MM.1S (cell line): ENCODE measurements around the gene CACNA1C.

ENCODE experiments used
- DNase-seq: peaks from one replicate; pipeline ENCODE4 v3.0.0-alpha.2; 2015
- H2AFZ ChIP-seq: fragments of 300-600 bp; sonication (generic); 2 replicates; pipeline ENCODE4 v1.6.0; 2016; ENCODE audit warnings: antibody characterized with exemption, low read length
- H3F3A ChIP-seq: fragments of 300-600 bp; sonication (generic); 2 replicates; pipeline ENCODE4 v1.6.1; 2016; ENCODE audit warnings: mild to moderate bottlenecking, antibody characterized with exemption, low read length, moderate library complexity, mixed read lengths; ENCODE audit not compliant: insufficient read depth
- H3K27ac ChIP-seq: fragments of 300-600 bp; sonication (generic); 2 replicates; pipeline ENCODE4 v1.5.1; 2016; ENCODE audit warnings: mild to moderate bottlenecking, low read length
- H3K27me3 ChIP-seq: fragments of 300-600 bp; sonication (generic); replicated peaks from 2 replicates; pipeline ENCODE4 v1.6.0; 2016; ENCODE audit warnings: low read length; ENCODE audit not compliant: insufficient read depth
- H3K36me3 ChIP-seq: fragments of 300-600 bp; sonication (generic); replicated peaks from 2 replicates; pipeline ENCODE4 v1.6.1; 2016; ENCODE audit warnings: mild to moderate bottlenecking, low read length, mixed read lengths; ENCODE audit not compliant: insufficient read depth
- H3K4me1 ChIP-seq: fragments of 300-600 bp; sonication (generic); 2 replicates; pipeline ENCODE4 v1.6.1; 2016; ENCODE audit warnings: low read length, mixed read lengths
- H3K4me2 ChIP-seq: fragments of 300-600 bp; sonication (generic); 2 replicates; pipeline ENCODE4 v1.6.0; 2016; ENCODE audit warnings: low read depth, low read length
- H3K4me3 ChIP-seq: fragments of 300-600 bp; sonication (generic); 2 replicates; pipeline ENCODE4 v1.5.1; 2016; ENCODE audit warnings: low read length, mixed read lengths
- H3K79me2 ChIP-seq: fragments of 300-600 bp; sonication (generic); 2 replicates; pipeline ENCODE4 v1.6.1; 2016; ENCODE audit warnings: mixed run types, low read length, mixed read lengths
- H3K9ac ChIP-seq: fragments of 300-600 bp; sonication (generic); 2 replicates; pipeline ENCODE4 v1.6.1; 2016; ENCODE audit warnings: low read length, mixed read lengths
- H3K9me2 ChIP-seq: fragments of 300-600 bp; sonication (generic); replicated peaks from 2 replicates; pipeline ENCODE4 v1.6.1; 2016; ENCODE audit warnings: mild to moderate bottlenecking, low read length, mixed read lengths; ENCODE audit not compliant: insufficient read depth
- H3K9me3 ChIP-seq: fragments of 300-600 bp; sonication (generic); replicated peaks from 2 replicates; pipeline ENCODE4 v1.6.1; 2016; ENCODE audit warnings: mild to moderate bottlenecking, low read length, mixed read lengths; ENCODE audit not compliant: insufficient read depth
- H4K20me1 ChIP-seq: fragments of 300-600 bp; sonication (generic); 2 replicates; pipeline ENCODE4 v1.6.1; 2016; ENCODE audit warnings: mild to moderate bottlenecking, low read length, moderate library complexity, mixed read lengths; ENCODE audit not compliant: insufficient read depth
- CTCF ChIP-seq: fragments of 300-600 bp; sonication (generic); IDR thresholded peaks from 2 replicates; pipeline ENCODE4 v1.5.1; 2016; ENCODE audit warnings: antibody characterized with exemption, low read length, mixed read lengths
- EZH2 ChIP-seq: fragments of 300-600 bp; sonication (generic); optimal IDR thresholded peaks from 2 replicates; pipeline ENCODE3; 2017; ENCODE audit warnings: low read depth, mild to moderate bottlenecking, antibody characterized with exemption, low read length, mixed read lengths
- EZH2phosphoT487 ChIP-seq: fragments of 300-600 bp; sonication (generic); IDR thresholded peaks from 2 replicates; pipeline ENCODE4 v1.6.1; 2018; ENCODE audit warnings: antibody characterized with exemption, low read length

CACNA1C gene

GRCh38 chr12:2341871-2342270, 289.1 kb downstream of the CACNA1C start:
- no peaks in the 10 kb centered on the region for H3K79me2 ChIP-seq
- H3K9me3 ChIP-seq = no peaks in the 10 kb centered on the region
- H3K9ac ChIP-seq = no peak overlapping the region
- H3K4me2 ChIP-seq = no peak overlapping the region
- no peak overlapping the region for H3K4me3 ChIP-seq
- peaks cover 12% of the 10 kb centered on the region for H3F3A ChIP-seq
- H3K9me2 ChIP-seq = no peaks in the 10 kb centered on the region
- no peaks in the 10 kb centered on the region for H3K36me3 ChIP-seq
- H3K27ac ChIP-seq = no peak overlapping the region
- no peak overlapping the region for H2AFZ ChIP-seq
- peaks cover 16% of the 10 kb centered on the region for H3K4me1 ChIP-seq
- H4K20me1 ChIP-seq = no peaks in the 10 kb centered on the region
- no peaks in the 10 kb centered on the region for H3K27me3 ChIP-seq
- TF ChIP-seq EZH2phosphoT487 (no peak), EZH2 (no peak), CTCF (no peak)
- no peak for DNase-seq

- Histone ChIP-seq H3K4me3 (no peak overlapping the region), H4K20me1 (no peaks in the 10 kb centered on the region), H3K9me2 (no peaks in the 10 kb centered on the region), H2AFZ (no peak overlapping the region), H3K79me2 (no peaks in the 10 kb centered on the region), H3K4me2 (no peak overlapping the region), H3K27me3 (no peaks in the 10 kb centered on the region), H3K36me3 (no peaks in the 10 kb centered on the region), H3K4me1 (no peaks in the 10 kb centered on the region), H3K27ac (no peak overlapping the region), H3K9me3 (no peaks in the 10 kb centered on the region), H3K9ac (no peak overlapping the region), H3F3A (no peaks in the 10 kb centered on the region)
- TF ChIP-seq EZH2 (no peak), EZH2phosphoT487 (no peak), CTCF (no peak)
- DNase-seq = no peak
Observed at GRCh38 chr12:2343681-2344080, 290.9 kb downstream of the CACNA1C start.

- H3K27ac ChIP-seq = no peak overlapping the region
- DNase-seq = no peak
- H3F3A ChIP-seq = no peaks in the 10 kb centered on the region
- H3K36me3 ChIP-seq = no peaks in the 10 kb centered on the region
- no peak overlapping the region for H3K9ac ChIP-seq
- no peak overlapping the region for H3K4me3 ChIP-seq
- no peaks in the 10 kb centered on the region for H4K20me1 ChIP-seq
- no peak overlapping the region for H3K4me2 ChIP-seq
- no peaks in the 10 kb centered on the region for H3K79me2 ChIP-seq
- H2AFZ ChIP-seq = no peak overlapping the region
- no peaks in the 10 kb centered on the region for H3K27me3 ChIP-seq
- no peaks in the 10 kb centered on the region for H3K9me2 ChIP-seq
- H3K9me3 ChIP-seq = no peaks in the 10 kb centered on the region
- H3K4me1 ChIP-seq = no peaks in the 10 kb centered on the region
- TF ChIP-seq CTCF = no peak
- no peak for TF ChIP-seq EZH2phosphoT487
- no peak for TF ChIP-seq EZH2
Observed at GRCh38 chr12:2344476-2344875, 291.7 kb downstream of the CACNA1C start.
